Hepatocyte (in vitro differentiated cells): ENCODE measurements around the gene APOL4.

ENCODE experiments used
- CTCF ChIP-seq: fragments of 200-600 bp; sonication (generic); IDR thresholded peaks from 2 replicates; pipeline ENCODE4 v1.5.1; 2016; ENCODE audit warnings: antibody characterized with exemption, mild to moderate bottlenecking; ENCODE audit not compliant: poor library complexity
- EZH2 ChIP-seq: fragments of 200-600 bp; sonication (generic); IDR thresholded peaks from 2 replicates; pipeline ENCODE4 v1.6.1; 2016; ENCODE audit warnings: antibody characterized with exemption, mild to moderate bottlenecking, borderline replicate concordance
- EZH2phosphoT487 ChIP-seq: fragments of 200-600 bp; sonication (generic); IDR thresholded peaks from one replicate; pipeline ENCODE4 v1.6.1; 2018; ENCODE audit warnings: antibody characterized with exemption, mild to moderate bottlenecking, low read depth, moderate library complexity; ENCODE audit not compliant: unreplicated experiment, severe bottlenecking

GRCh38 chr22:36145881-36146280, 55.7 kb downstream of the APOL4 start:
- no peak for TF ChIP-seq CTCF
- TF ChIP-seq EZH2, result no peak
- TF ChIP-seq EZH2phosphoT487, result no peak
